SK-N-DZ (cell line): Measurements from ENCODE around the gene PDK2. TPM values are rescaled to one million over a fixed set of nuclear protein-coding genes. Genes with fewer than 3 reads are reported as not detected.
A peak's percentile ranks its signal among the peaks of the same experiment; 100 is the strongest.

ENCODE experiments used
- DNase-seq: peaks from one replicate; pipeline ENCODE4 v3.0.0-alpha.2; 2015; ENCODE audit warnings: low spot score
- polyA plus RNA-seq, 2 experiments: library from polyadenylated mRNA; depleted of rRNA; stranded (reverse); fragments of >200 nt; gene quantifications; 2 replicates each; pipeline ENCODE4 v1.2.3, GENCODE V29; 2014

Gene PDK2
- polyA plus RNA-seq (2014; cell fraction: cytosol; rRNA removed) = 24.2 and 27.4 TPM in 2 replicates
- 17.1 and 34.6 TPM in 2 replicates for polyA plus RNA-seq (2014; cell fraction: nucleus; rRNA removed)

- DNase-seq = peak; percentile 97
Measured at GRCh38 chr17:50094753-50095619, at the start of gene PDK2. Gene PDK2 (plus strand): TSS chr17:50095351. CDS start chr17:50095436, 85 bp downstream.

- DNase-seq = no peak
Measured at GRCh38 chr17:50046179-50046578, 49.0 kb upstream of the PDK2 start.

GRCh38 chr17:50046667-50047066 is 48.5 kb upstream of the PDK2 start:
- no peak for DNase-seq

GRCh38 chr17:50047083-50047482 is 48.1 kb upstream of the PDK2 start:
- DNase-seq = no peak

GRCh38 chr17:50047488-50048126 is 47.5 kb upstream of the PDK2 start:
- DNase-seq = no peak

GRCh38 chr17:50048146-50048720 is 46.9 kb upstream of the PDK2 start:
- DNase-seq = no peak

- DNase-seq = no peak
Measured at GRCh38 chr17:50048988-50049387, 46.2 kb upstream of the PDK2 start.

GRCh38 chr17:50049636-50050035 is 45.5 kb upstream of the PDK2 start:
- no peak for DNase-seq

GRCh38 chr17:50050431-50051032 is 44.6 kb upstream of the PDK2 start:
- DNase-seq = no peak

- no peak for DNase-seq
Measured at GRCh38 chr17:50051082-50051576, 44.0 kb upstream of the PDK2 start.

- DNase-seq = no peak
Measured at GRCh38 chr17:50051606-50052005, 43.5 kb upstream of the PDK2 start.

GRCh38 chr17:50052241-50052796 is 42.8 kb upstream of the PDK2 start:
- DNase-seq = no peak

GRCh38 chr17:50052822-50053653 is 42.1 kb upstream of the PDK2 start:
- no peak for DNase-seq

GRCh38 chr17:50053654-50053960 is 41.5 kb upstream of the PDK2 start:
- DNase-seq = no peak

GRCh38 chr17:50055055-50055425 is 40.1 kb upstream of the PDK2 start:
- no peak for DNase-seq

- DNase-seq = peak; percentile 64
Measured at GRCh38 chr17:50055426-50056216, 39.5 kb upstream of the PDK2 start, which contains the start of gene ITGA3. Gene ITGA3 (plus strand): TSS chr17:50056110. CDS start chr17:50056440, 330 bp downstream.

- peak; percentile 77 for DNase-seq
Measured at GRCh38 chr17:50056217-50056960, 38.8 kb upstream of the PDK2 start.

- DNase-seq = no peak
Measured at GRCh38 chr17:50056961-50057330, 38.2 kb upstream of the PDK2 start.

- no peak for DNase-seq
Measured at GRCh38 chr17:50057521-50057991, 37.6 kb upstream of the PDK2 start.
